Smooth muscle cell (in vitro differentiated cells): ENCODE measurements around the gene RCOR1. TPM values are rescaled to one million over a fixed set of nuclear protein-coding genes. Genes with fewer than 3 reads are reported as not detected.

ENCODE experiments used
- DNase-seq: peaks from one replicate; lab custom pipeline; 2025; ENCODE audit not compliant: unreplicated experiment; lab: John Stamatoyannopoulos, UW
- H2AFZ ChIP-seq: fragments of 200-600 bp; sonication (generic); 2 replicates; pipeline ENCODE4 v1.6.0; 2016; ENCODE audit warnings: antibody characterized with exemption, low read depth, mild to moderate bottlenecking
- H3F3A ChIP-seq: fragments of 200-600 bp; sonication (generic); 2 replicates; pipeline ENCODE4 v1.6.0; 2017; ENCODE audit warnings: antibody characterized with exemption, low read depth
- H3K27ac ChIP-seq: fragments of 200-600 bp; sonication (generic); 2 replicates; pipeline ENCODE4 v1.5.1; 2016; ENCODE audit warnings: low read depth, mild to moderate bottlenecking
- H3K27me3 ChIP-seq: fragments of 200-600 bp; sonication (generic); 2 replicates; pipeline ENCODE4 v1.6.1; 2016; ENCODE audit warnings: low read depth, mild to moderate bottlenecking
- H3K36me3 ChIP-seq: fragments of 200-600 bp; sonication (generic); 2 replicates; pipeline ENCODE4 v1.5.1; 2016; ENCODE audit warnings: low read depth
- H3K4me1 ChIP-seq: fragments of 200-600 bp; sonication (generic); 2 replicates; pipeline ENCODE4 v1.5.1; 2016; ENCODE audit warnings: low read depth
- H3K4me2 ChIP-seq: fragments of 200-600 bp; sonication (generic); 2 replicates; pipeline ENCODE4 v1.6.0; 2016; ENCODE audit warnings: mild to moderate bottlenecking
- H3K4me3 ChIP-seq: fragments of 200-600 bp; sonication (generic); 2 replicates; pipeline ENCODE4 v1.5.1; 2016; ENCODE audit warnings: mild to moderate bottlenecking
- H3K79me2 ChIP-seq: fragments of 200-600 bp; sonication (generic); 2 replicates; pipeline ENCODE4 v1.6.0; 2016; ENCODE audit warnings: low read depth, mild to moderate bottlenecking
- H3K9ac ChIP-seq: fragments of 200-600 bp; sonication (generic); 2 replicates; pipeline ENCODE4 v1.6.0; 2016; ENCODE audit warnings: low read depth
- H3K9me3 ChIP-seq: fragments of 200-600 bp; sonication (generic); replicated peaks from 2 replicates; pipeline ENCODE4 v1.5.1; 2016; ENCODE audit warnings: low read depth
- H4K20me1 ChIP-seq: fragments of 200-600 bp; sonication (generic); 2 replicates; pipeline ENCODE4 v1.6.0; 2016; ENCODE audit warnings: low read depth
- WGBS: methylation state at CpG from one replicate; pipeline ENCODE4 v1.1.7; 2016; ENCODE audit warnings: low lambda C conversion rate; 5-methylcytosine and 5-hydroxymethylcytosine counted together
- polyA plus RNA-seq: library from polyadenylated mRNA; unstranded; fragments of >200 nt; fragmentation: Nextera tagmentation; extraction: Ambion mirVana; gene quantifications from 2 replicates; pipeline ENCODE4 v1.2.1, GENCODE V29; 2016
- total RNA-seq: library from RNA; depleted of rRNA; stranded (reverse); fragments of >200 nt; gene quantifications from 2 replicates; pipeline ENCODE4 v1.2.3, GENCODE V29; 2014
- TF ChIP-seq, protein P1 (sequence below): fragments of 200-600 bp; sonication (generic); IDR thresholded peaks from 2 replicates; pipeline ENCODE4 v1.5.1; 2017; ENCODE audit warnings: borderline replicate concordance, mild to moderate bottlenecking, antibody characterized with exemption; ENCODE audit not compliant: insufficient read depth, poor library complexity, severe bottlenecking

The RCOR1 gene
- total and polyA plus RNA-seq, 2 experiments from 2014 or later, result 4.4 to 29.3 TPM

DNA sequence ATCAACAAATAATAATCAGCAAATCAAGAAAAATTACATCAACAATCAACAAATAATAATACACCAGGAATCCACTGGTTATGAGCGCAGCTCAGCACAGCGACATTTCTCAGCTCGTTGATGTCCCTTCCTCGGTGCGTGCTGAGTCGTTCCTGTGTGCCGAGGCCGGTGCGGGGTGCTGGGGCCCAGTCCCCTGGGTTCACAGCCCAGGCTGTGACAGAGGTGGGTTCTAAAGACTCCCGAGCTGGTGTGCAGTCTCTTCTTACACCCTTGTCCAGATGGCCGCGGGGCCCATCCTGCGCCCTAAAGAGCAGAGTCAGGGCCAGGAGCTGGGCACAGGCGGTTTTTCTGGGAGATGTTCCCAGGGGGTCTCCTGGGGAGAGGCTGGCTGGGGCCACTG, 157.9 kb downstream of the RCOR1 start:
- DNase-seq, result no peak
- Histone ChIP-seq H3K79me2 (no peaks in the 10 kb centered on the region), H3K4me1 (no peaks in the 10 kb centered on the region), H3K4me3 (no peak overlapping the region), H3K9ac (no peak overlapping the region), H3K36me3 (no peaks in the 10 kb centered on the region), H3K27ac (no peak overlapping the region), H3K9me3 (no peaks in the 10 kb centered on the region), H2AFZ (no peak overlapping the region), H3K4me2 (no peak overlapping the region), H3K27me3 (no peaks in the 10 kb centered on the region), H3F3A (no peaks in the 10 kb centered on the region), H4K20me1 (no peaks in the 10 kb centered on the region)
- TF ChIP-seq, protein P1, sequence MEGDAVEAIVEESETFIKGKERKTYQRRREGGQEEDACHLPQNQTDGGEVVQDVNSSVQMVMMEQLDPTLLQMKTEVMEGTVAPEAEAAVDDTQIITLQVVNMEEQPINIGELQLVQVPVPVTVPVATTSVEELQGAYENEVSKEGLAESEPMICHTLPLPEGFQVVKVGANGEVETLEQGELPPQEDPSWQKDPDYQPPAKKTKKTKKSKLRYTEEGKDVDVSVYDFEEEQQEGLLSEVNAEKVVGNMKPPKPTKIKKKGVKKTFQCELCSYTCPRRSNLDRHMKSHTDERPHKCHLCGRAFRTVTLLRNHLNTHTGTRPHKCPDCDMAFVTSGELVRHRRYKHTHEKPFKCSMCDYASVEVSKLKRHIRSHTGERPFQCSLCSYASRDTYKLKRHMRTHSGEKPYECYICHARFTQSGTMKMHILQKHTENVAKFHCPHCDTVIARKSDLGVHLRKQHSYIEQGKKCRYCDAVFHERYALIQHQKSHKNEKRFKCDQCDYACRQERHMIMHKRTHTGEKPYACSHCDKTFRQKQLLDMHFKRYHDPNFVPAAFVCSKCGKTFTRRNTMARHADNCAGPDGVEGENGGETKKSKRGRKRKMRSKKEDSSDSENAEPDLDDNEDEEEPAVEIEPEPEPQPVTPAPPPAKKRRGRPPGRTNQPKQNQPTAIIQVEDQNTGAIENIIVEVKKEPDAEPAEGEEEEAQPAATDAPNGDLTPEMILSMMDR, result no peak
- 97% methylated on average over 14 of the region's 14 CpGs for WGBS

DNA sequence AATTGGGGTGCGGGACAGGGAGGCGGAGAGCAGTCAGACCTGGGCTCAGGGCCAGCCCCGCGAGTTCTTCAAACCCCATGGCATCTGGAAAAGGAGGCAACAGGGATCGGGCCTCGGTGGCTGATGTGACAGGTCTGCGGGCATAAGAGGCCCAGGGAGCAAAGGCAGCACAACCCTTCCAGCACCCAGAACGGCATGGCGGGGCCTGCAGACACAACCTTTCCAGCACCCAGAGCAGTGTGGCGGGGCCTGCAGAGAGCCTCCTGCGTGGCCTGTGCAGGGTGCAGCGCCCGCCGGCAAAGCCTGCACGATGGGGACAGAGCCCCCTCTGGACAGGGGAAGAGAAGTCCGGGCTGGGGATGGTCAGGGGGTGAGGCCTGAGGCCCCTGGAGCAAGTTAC, 158.6 kb downstream of the RCOR1 start:
- Histone ChIP-seq H3K36me3 (no peaks in the 10 kb centered on the region), H3K27me3 (no peaks in the 10 kb centered on the region), H3K79me2 (no peaks in the 10 kb centered on the region), H3K4me1 (no peaks in the 10 kb centered on the region), H3K27ac (no peak overlapping the region), H3F3A (no peaks in the 10 kb centered on the region), H3K9ac (no peak overlapping the region), H3K9me3 (no peaks in the 10 kb centered on the region), H3K4me2 (no peak overlapping the region), H2AFZ (no peak overlapping the region), H4K20me1 (no peaks in the 10 kb centered on the region), H3K4me3 (no peak overlapping the region)
- WGBS, result over 99% methylated on average over 16 of the region's 16 CpGs
- TF ChIP-seq, protein P1, result no peak
- DNase-seq, result no peak

- no peaks in the 10 kb centered on the region for H3K4me1 ChIP-seq
- no peak overlapping the region for H2AFZ ChIP-seq
- no peaks in the 10 kb centered on the region for H3K79me2 ChIP-seq
- H3K4me2 ChIP-seq, result no peak overlapping the region
- no peaks in the 10 kb centered on the region for H3F3A ChIP-seq
- TF ChIP-seq, protein P1, result no peak
- no peak overlapping the region for H3K9ac ChIP-seq
- no peak overlapping the region for H3K27ac ChIP-seq
- no peak for DNase-seq
- no peak overlapping the region for H3K4me3 ChIP-seq
- H3K36me3 ChIP-seq, result no peaks in the 10 kb centered on the region
- H4K20me1 ChIP-seq, result no peaks in the 10 kb centered on the region
- no peaks in the 10 kb centered on the region for H3K9me3 ChIP-seq
- 96% methylated on average over 11 of the region's 14 CpGs for WGBS
- H3K27me3 ChIP-seq, result no peaks in the 10 kb centered on the region
These were observed 159.9 kb downstream of the RCOR1 start for GRCh38 chr14:102752239-102752847.
